ENCODE measurements around the gene ADRB1.

Gene ADRB1

DNA sequence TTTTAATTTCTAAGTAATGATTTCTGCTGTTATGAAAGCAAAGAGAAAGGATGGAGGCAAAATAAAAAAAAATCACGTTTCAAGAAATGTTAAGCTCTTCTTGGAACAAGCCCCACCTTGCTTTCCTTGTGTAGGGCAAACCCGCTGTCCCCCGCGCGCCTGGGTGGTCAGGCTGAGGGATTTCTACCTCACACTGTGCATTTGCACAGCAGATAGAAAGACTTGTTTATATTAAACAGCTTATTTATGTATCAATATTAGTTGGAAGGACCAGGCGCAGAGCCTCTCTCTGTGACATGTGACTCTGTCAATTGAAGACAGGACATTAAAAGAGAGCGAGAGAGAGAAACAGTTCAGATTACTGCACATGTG lies 2.4 kb downstream of the ADRB1 start:
- in situ Hi-C loops (cut with HindIII; ENCODE audit: low pct_unique_long_range_greater_than_20kb, low sequenced_read_pairs): no loop called here
- DNase-seq (ENCODE audit: low read depth in 1 of 2, low spot score in 1 of 2): no peak
- no peak for TF ChIP-seq JUND (IDR thresholded peaks at IDR 0.05; ENCODE audit: low read depth)

DNA sequence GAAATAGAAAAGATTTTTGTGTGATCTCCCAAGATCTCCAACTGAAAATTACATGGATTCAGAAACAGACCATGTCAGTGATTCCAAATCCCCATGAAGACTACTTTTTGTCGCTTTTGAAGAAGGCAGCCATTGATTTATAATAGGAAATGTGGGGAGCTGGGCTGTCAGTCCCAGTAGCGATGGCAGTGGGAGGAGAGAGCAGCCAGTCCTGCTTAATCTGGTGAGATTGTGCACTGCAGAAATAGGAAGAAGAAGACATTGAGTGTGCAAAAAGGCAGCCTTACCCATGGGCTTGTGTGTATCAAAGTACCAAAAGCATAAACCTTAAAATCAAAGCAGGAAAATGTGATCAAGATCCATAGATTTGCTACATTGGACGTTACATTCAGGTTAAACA lies 4.8 kb downstream of the ADRB1 start:
- in situ Hi-C loops (cut with HindIII; ENCODE audit: low pct_unique_long_range_greater_than_20kb, low sequenced_read_pairs): no loop called here
- no peak for DNase-seq (ENCODE audit: low read depth in 1 of 2, low spot score in 1 of 2)
- TF ChIP-seq JUND (IDR thresholded peaks at IDR 0.05; ENCODE audit: low read depth): no peak

DNA sequence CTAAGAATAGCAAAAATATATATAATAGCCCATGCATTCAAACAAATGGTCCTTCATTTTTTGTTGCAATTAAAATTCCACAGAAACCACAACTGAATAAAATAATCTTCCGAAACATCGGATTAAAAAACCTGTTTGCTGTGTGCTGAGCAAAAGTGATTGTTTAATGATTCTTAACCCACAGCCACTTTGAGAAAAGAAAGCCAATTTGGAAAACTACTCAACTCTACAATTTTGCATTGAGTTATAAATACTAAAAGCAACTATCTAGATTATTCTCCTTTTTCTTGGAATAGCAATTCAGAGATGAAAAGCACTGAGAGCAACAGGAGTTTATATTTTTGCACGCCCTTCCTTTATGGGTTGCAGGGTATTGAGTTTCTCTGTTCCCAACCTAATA lies 8.0 kb downstream of the ADRB1 start:
- DNase-seq (ENCODE audit: low read depth in 1 of 2, low spot score in 1 of 2): no peak
- in situ Hi-C loops (cut with HindIII; ENCODE audit: low pct_unique_long_range_greater_than_20kb, low sequenced_read_pairs): no loop called here
- TF ChIP-seq JUND (IDR thresholded peaks at IDR 0.05; ENCODE audit: low read depth): no peak

- no peak for DNase-seq (ENCODE audit: low read depth in 1 of 2, low spot score in 1 of 2)
- in situ Hi-C loops (cut with HindIII; ENCODE audit: low pct_unique_long_range_greater_than_20kb, low sequenced_read_pairs): no loop called here
- no peak for TF ChIP-seq JUND (IDR thresholded peaks at IDR 0.05; ENCODE audit: low read depth)
Observed at GRCh38 chr10:114052255-114052654, 8.6 kb downstream of the ADRB1 start.

DNA sequence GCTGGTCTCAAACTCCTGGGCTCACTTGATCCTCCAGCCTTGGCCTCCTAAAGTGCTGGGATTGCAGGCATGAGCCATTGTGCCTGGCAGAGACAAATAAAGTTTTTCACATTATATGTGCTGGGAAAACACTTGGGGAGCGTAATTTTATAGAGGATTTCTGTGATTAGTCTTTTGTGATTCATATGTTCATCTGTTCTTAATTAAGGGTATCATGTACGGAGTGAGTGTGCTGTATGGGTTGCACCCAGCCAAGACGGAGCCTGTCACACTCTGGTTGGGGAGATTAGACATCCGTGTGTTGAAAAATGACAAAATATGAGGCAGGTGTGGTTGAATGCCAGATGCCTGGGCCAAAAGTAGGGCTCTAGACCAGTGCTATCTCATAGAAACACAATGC lies 10.3 kb downstream of the ADRB1 start:
- DNase-seq (ENCODE audit: low read depth in 1 of 2, low spot score in 1 of 2): no peak
- no peak for TF ChIP-seq JUND (IDR thresholded peaks at IDR 0.05; ENCODE audit: low read depth)
- in situ Hi-C loops (cut with HindIII; ENCODE audit: low pct_unique_long_range_greater_than_20kb, low sequenced_read_pairs): no loop called here

GRCh38 chr10:114057855-114058254 lies 14.2 kb downstream of the ADRB1 start:
- in situ Hi-C loops (cut with HindIII; ENCODE audit: low pct_unique_long_range_greater_than_20kb, low sequenced_read_pairs): no loop called here
- no peak for DNase-seq (ENCODE audit: low read depth in 1 of 2, low spot score in 1 of 2)
- no peak for TF ChIP-seq JUND (IDR thresholded peaks at IDR 0.05; ENCODE audit: low read depth)

- DNase-seq (ENCODE audit: low read depth in 1 of 2, low spot score in 1 of 2): no peak
- in situ Hi-C loops (cut with HindIII; ENCODE audit: low pct_unique_long_range_greater_than_20kb, low sequenced_read_pairs): no loop called here
- no peak for TF ChIP-seq JUND (IDR thresholded peaks at IDR 0.05; ENCODE audit: low read depth)
Observed at GRCh38 chr10:114058297-114058696, 14.6 kb downstream of the ADRB1 start.

DNA sequence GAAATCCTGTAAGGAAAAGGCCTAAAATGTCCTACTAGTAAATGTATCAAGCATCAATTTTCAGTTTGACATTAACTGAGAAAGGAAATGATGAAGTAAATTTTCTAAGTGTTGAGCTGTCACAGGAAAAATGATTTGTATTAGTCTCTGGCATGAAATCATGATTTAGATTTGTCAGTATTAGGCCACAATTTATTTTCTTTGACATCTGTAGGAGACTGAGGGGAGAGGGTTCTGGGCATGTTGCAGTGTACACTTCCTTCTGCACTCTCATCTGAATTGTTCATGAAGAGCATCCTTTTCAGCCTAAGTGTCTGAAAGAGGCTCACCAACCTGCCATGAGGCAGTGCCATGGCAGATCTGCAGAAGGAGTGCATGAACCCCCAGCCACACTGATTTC lies 15.9 kb downstream of the ADRB1 start:
- in situ Hi-C loops (cut with HindIII; ENCODE audit: low pct_unique_long_range_greater_than_20kb, low sequenced_read_pairs): no loop called here
- no peak for TF ChIP-seq JUND (IDR thresholded peaks at IDR 0.05; ENCODE audit: low read depth)
- DNase-seq (ENCODE audit: low read depth in 1 of 2, low spot score in 1 of 2): no peak

DNA sequence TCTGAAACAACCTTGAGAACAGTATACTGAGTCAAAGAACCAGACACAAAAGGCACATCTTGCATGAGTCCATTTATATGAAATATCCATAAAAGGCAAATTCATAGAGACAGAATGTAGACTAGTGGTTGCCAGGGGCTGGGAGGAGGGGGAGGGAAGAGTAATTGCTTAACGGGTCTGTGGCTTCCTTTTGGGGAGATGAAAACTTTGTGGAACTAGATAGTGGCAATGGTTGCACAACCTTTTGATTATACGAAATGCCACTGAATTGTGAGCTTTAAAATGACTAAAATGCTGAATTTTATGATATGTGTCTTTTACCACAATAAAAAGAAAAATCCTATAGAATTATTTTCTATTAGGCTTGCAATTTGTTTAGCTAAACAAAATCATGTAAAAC lies 16.8 kb downstream of the ADRB1 start:
- in situ Hi-C loops (cut with HindIII; ENCODE audit: low pct_unique_long_range_greater_than_20kb, low sequenced_read_pairs): no loop called here
- TF ChIP-seq JUND (IDR thresholded peaks at IDR 0.05; ENCODE audit: low read depth): no peak
- DNase-seq (ENCODE audit: low read depth in 1 of 2, low spot score in 1 of 2): no peak

DNA sequence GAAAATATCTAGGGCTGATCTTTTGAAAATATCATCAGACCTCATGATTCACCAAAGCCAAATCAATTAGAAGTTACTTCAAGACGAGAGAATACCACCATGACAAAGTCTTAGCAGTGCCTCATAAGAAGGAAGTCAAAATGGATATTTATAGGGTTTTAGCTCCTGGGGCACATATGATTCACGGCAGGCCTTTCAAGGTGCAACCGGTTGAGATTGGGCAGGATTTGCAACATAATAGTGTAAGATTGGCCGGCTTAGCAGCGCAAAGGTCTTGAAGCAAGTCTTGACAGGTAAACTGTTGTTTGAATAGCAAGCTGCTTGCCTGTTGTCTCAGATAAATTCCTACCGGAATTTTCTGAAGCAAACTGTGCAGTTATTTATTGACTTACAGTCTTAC lies 17.5 kb downstream of the ADRB1 start:
- TF ChIP-seq JUND (IDR thresholded peaks at IDR 0.05; ENCODE audit: low read depth): no peak
- in situ Hi-C loops (cut with HindIII; ENCODE audit: low pct_unique_long_range_greater_than_20kb, low sequenced_read_pairs): no loop called here
- no peak for DNase-seq (ENCODE audit: low read depth in 1 of 2, low spot score in 1 of 2)

DNA sequence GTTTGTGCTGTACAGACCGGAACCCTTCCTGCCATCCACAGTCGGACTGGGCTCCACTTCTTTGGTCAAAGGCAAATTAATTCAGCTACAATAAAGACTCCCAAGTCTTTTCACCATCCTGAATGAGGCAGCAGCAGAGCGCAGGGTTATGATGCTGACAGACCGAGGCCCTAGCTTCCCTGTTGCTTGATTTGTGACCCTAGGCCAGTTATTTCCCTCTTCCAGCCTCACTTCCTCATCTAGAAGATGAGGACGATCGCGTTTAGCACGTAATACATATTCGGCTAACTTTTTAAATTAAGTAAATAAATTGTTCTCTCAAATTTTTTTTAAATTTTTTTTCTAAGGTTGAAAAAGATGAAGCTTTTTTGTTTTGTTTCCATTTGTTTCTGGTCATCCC lies 18.1 kb downstream of the ADRB1 start:
- in situ Hi-C loops (cut with HindIII; ENCODE audit: low pct_unique_long_range_greater_than_20kb, low sequenced_read_pairs): no loop called here
- TF ChIP-seq JUND (IDR thresholded peaks at IDR 0.05; ENCODE audit: low read depth): no peak
- no peak for DNase-seq (ENCODE audit: low read depth in 1 of 2, low spot score in 1 of 2)

DNA sequence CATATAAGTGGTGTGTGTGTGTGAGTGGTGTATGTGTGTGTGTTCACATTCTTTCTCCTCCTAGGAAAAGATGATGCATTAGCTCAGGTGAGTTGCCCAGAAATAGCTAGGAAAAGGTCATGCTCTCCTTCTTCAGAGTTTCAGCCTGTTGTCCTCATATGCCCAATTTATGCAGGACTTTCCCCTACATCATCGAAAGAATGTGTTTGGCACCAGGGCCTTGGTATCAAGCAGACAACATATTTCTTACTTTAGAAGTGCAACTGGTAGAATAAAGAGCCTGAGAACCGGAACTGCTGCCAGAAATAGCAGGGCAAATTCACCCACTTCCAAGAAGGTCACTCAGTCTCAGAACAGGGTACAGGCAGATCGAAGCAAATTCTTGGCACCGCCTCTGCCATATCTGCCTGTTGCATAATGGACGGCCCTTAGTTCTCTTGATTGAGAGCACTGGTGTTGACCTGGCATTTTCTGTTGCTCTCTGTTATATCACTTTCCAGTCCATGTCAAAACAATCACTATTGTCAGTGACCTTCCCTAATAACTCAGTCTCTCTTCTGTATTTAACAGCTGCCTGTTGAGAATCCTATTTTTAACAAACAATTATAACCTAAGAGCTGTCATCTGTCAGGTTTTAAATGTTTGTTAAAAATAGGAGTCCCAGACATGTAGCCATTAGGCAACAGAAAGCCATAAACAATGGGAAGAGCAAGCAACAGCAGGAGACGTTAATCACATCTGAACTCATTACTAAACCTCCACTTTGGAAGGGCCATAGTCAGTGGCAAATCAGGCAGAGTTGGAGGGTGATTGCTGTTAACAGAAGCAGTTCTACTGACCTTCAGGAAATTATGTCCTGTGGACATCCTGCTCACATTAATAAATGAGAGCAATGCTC lies 20.7 kb downstream of the ADRB1 start:
- no peak for TF ChIP-seq JUND (IDR thresholded peaks at IDR 0.05; ENCODE audit: low read depth)
- DNase-seq (ENCODE audit: low read depth in 1 of 2, low spot score in 1 of 2): no peak
- in situ Hi-C loops (cut with HindIII; ENCODE audit: low pct_unique_long_range_greater_than_20kb, low sequenced_read_pairs): no loop called here

GRCh38 chr10:114065049-114065435 lies 21.4 kb downstream of the ADRB1 start:
- no peak for TF ChIP-seq JUND (IDR thresholded peaks at IDR 0.05; ENCODE audit: low read depth)
- no peak for DNase-seq (ENCODE audit: low read depth in 1 of 2, low spot score in 1 of 2)
- in situ Hi-C loops (cut with HindIII; ENCODE audit: low pct_unique_long_range_greater_than_20kb, low sequenced_read_pairs): no loop called here
